HG03558 (cell line): ENCODE measurements around the gene PRDX3.

Experiments used
- ATAC-seq: cut with Tn5 transposase; IDR thresholded peaks from one replicate; pipeline ENCODE4 v1.9.1; 2021; ENCODE audit warnings: moderate number of reproducible peaks; ENCODE audit not compliant: unreplicated experiment; ENCODE audit errors: extremely low read depth

PRDX3 gene

GRCh38 chr10:119178372-119179119 lies at the start of gene PRDX3:
PRDX3 (minus strand) TSS chr10:119178812; CDS start chr10:119178790, 22 bp downstream.
- ATAC-seq: peak; percentile 65

- no peak for ATAC-seq
Measured at GRCh38 chr10:119227825-119228224, 49.2 kb upstream of the PRDX3 start.

DNA sequence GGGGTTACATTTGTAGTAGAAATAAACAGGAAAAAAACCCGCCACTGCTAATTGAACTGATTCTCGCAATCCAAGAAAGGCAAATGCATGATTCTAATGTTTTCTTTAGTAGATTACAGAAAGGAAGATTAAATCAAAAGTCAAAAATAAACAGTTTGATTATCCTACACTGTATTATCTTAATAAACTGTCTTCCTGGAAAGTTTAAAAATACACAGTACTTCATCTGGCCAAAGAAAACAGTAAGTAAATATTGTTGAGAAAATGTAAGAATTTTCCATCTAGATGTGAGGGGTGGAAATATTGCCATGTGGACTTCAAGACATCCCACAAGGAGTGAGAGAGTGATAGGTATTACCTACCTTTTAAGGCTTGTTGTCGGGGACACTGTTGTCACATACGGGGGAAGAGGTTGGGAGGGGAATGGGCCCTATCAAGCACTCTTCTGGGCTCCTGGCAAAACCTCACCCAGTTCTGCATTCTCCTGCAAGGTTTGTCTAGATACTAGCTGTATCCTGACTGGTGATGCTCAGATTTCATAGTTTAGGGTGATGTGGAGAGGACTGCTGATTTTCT lies 46.6 kb upstream of the PRDX3 start:
- no peak for ATAC-seq

DNA sequence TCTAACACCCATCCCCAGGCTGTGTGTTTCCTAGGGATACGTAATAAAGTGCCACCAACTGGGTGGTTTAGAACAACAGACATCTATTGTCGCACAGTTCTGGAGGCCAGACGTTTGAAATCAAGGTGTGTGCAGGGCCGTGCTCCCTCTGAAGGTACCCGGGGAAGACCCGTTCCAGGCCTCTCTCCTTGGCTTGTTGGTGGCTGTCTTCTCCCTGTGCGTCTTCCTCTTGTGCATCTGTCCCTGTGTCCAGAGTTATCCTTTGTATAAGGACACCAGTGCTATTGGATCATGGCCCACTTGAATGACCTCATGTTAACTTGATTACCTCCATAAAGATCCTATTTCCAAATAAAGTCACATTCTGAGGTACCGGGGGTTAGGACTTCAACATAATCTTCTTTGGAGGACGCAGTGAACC lies 44.4 kb upstream of the PRDX3 start:
- no peak for ATAC-seq

- ATAC-seq: no peak
Measured at GRCh38 chr10:119222537-119222936, 43.9 kb upstream of the PRDX3 start.

- no peak for ATAC-seq
Measured at GRCh38 chr10:119221666-119222065, 43.1 kb upstream of the PRDX3 start.

GRCh38 chr10:119221201-119221600 lies 42.6 kb upstream of the PRDX3 start:
- ATAC-seq: no peak

GRCh38 chr10:119219871-119220270 lies 41.3 kb upstream of the PRDX3 start:
- no peak for ATAC-seq

GRCh38 chr10:119217991-119218490 lies 39.4 kb upstream of the PRDX3 start:
- ATAC-seq: no peak

DNA sequence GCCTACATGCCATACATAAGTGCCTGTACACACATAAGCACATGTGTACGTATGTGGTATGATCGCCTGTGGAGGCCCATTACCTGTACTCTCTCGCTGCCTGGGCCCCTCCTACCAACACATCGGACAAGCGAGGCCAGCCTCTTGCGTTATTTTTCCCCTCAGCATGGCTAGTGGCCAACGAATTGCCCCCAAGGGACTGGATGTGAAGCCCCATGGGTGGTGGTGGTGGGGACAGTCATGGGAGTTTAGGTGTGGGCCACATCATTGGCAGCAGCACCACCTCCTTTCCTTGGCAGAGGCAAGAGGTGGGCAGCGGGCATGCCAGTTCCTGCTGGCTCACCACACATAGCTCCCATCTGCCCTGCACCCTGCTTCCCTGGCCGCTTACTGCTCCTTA lies 38.8 kb upstream of the PRDX3 start:
- ATAC-seq: no peak

GRCh38 chr10:119216127-119216526 lies 37.5 kb upstream of the PRDX3 start:
- no peak for ATAC-seq

DNA sequence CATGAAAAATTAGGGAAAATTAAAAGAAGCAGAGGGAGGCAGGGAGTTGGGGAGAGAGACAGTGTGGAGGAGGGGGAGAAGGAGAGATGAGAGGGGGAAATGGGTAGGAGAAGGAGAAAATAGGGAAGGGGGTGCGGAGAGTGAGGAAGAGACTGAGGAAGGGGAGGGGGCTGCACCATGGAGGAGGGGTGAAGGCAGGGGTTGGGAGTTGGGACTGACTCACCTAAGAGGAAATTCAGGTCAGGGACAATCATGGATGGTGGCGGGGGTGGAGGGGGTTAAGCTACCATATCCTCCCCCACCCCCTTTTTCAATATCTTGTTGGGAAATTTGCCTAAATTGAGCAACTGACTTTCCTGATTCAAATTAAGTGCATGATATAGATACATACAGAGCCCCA lies 36.8 kb upstream of the PRDX3 start:
- no peak for ATAC-seq

DNA sequence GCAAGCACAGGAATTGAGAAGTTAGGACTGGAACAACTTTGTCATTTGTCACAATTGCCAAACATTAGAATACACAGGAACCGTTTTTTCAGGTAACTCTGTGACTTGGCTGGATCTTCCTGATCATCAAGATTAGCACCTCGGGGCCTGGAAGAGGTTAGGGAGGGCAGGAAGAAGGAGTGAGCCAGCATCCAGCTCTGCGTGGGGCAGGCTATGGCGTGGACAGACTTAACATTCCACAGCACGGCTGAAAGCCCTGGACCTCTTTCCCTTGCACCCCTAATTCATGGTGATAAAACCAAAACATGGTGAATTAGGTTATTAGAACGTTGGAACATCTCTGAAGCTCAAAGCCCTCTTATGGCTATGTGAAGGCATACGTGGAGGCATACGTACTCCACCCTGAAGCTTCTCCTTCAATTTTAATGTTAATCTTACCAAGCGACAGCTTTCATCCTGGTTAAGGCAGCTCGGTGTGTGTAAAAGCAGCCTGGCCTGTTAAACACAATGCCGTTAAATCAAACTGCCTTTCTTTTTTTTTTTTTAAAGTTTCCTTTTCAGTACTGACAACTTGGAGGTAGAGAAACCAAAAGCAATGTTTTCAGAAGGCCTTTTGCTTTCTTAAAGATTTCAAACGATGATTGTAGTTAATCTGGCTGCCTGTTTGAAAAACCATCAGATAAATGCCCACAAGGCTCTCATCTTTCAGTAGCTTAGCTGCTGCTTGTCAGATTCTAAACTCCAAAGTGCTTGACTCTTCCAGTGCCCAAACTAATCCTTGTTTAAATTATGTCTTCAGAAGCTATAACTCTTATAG lies 33.2 kb upstream of the PRDX3 start:
- no peak for ATAC-seq

DNA sequence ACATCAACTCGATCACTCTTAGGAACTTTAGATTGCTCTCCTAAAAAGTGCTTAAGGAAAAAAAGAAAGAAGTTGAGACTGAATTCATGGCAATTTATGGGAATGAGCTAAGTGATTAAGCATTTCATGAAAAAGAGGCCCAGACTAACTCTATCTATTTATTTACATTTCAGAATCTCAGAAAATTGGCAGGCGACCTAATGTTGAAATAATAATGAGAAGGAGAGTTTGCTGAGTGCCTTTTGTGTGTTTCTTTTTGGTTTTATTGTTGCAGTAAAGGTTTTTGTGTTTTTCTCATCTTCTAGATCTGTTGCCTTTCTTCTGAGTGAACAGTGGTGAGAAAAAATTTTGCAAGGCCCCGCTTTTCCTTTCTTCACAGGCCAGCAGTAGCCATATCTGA lies 32.6 kb upstream of the PRDX3 start:
- ATAC-seq: no peak

DNA sequence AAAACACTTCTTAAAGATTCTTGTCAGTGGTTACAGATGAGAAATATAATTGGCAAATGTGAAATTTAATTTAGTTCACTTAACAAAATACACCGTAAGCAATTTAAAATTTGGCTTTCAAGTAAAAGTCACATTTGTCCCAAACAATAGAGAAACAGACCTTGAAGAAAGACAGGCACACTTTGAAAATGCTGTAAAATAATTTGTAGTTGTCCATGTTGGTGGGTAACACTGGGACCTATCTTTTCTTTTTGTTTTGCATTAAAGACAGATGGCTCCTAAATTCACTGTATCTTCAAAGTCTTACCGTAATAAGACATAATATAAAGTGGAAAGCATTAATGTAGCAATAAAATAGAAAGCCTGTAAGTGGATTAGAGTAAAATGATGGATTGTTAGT lies 32.0 kb upstream of the PRDX3 start:
- ATAC-seq: no peak

GRCh38 chr10:119209736-119210355 lies 31.2 kb upstream of the PRDX3 start:
- ATAC-seq: no peak

GRCh38 chr10:119209035-119209735 lies 30.6 kb upstream of the PRDX3 start:
- ATAC-seq: no peak

DNA sequence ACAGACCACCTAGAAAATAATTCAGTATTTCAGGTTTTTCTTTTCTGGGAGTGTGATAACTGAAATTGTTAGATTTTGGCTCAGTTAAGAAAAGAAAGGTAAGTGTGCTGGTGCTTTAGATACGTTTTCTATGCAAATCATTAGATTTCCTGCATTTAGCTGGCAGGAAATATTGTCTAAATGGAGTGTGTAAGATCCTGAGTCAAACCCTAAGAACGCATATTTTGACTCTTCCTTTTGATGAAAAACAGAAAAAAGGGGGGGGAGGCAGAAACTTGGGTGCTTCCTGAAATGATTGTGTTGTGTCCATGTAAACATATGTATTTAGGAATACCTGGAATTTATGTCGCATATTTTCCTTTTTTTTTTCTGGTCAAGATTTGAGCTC lies 29.9 kb upstream of the PRDX3 start:
- no peak for ATAC-seq

- no peak for ATAC-seq
Measured at GRCh38 chr10:119207713-119208552, 29.3 kb upstream of the PRDX3 start.
